Stomach smooth muscle (tissue), 2 donors: Measurements from ENCODE around the gene TUBAL3.

Experiments used
- H3K27ac ChIP-seq: one replicate; pipeline ENCODE4 v1.7.0; 2013; ENCODE audit warnings: mild to moderate bottlenecking, low read length, inconsistent platforms
- H3K27me3 ChIP-seq, 2 donors: one replicate each; pipeline ENCODE4 v1.7.0; 2013; ENCODE audit warnings: low read length in 2 of 2; ENCODE audit not compliant: insufficient read depth in 2 of 2, control insufficient read depth in 1 of 2
- H3K36me3 ChIP-seq, 2 donors: one replicate each; pipeline ENCODE4 v1.7.0; 2013; ENCODE audit warnings: low read length in 2 of 2; ENCODE audit not compliant: control insufficient read depth in 2 of 2, insufficient read depth in 2 of 2
- H3K4me1 ChIP-seq: one replicate; pipeline ENCODE4 v1.7.0; 2013; ENCODE audit warnings: low read length; ENCODE audit not compliant: control insufficient read depth, insufficient read depth
- H3K4me3 ChIP-seq, 2 donors: one replicate each; pipeline ENCODE4 v1.7.0; 2013; ENCODE audit warnings: low read length in 2 of 2
- H3K9ac ChIP-seq, 2 donors: one replicate each; pipeline ENCODE4 v1.7.0; 2013; ENCODE audit warnings: low read length in 2 of 2, mild to moderate bottlenecking in 1 of 2
- H3K9me3 ChIP-seq, 2 donors: one replicate each; pipeline ENCODE4 v1.7.0; 2013; ENCODE audit warnings: low read length in 2 of 2; ENCODE audit not compliant: control insufficient read depth in 2 of 2
- donor health status: healthy.
- donor health status: Pancreatic carcinoma.

The TUBAL3 gene

GRCh38 chr10:5376450-5376849 lies 28.2 kb downstream of the TUBAL3 start:
- no peak overlapping the region for H3K27ac ChIP-seq
- no peak overlapping the region for H3K9ac ChIP-seq
- H3K27me3 ChIP-seq: peaks cover 0 to 6% of the 10 kb centered on the region in 2 donors
- H3K4me1 ChIP-seq: no peaks in the 10 kb centered on the region
- H3K4me3 ChIP-seq: no peak overlapping the region
- H3K36me3 ChIP-seq: no peaks in the 10 kb centered on the region
- no peaks in the 10 kb centered on the region for H3K9me3 ChIP-seq

- H3K9ac ChIP-seq: no peak overlapping the region
- H3K9me3 ChIP-seq: no peaks in the 10 kb centered on the region
- no peaks in the 10 kb centered on the region for H3K4me1 ChIP-seq
- no peak overlapping the region for H3K4me3 ChIP-seq
- peaks cover 0 to 2% of the 10 kb centered on the region in 2 donors for H3K27me3 ChIP-seq
- H3K36me3 ChIP-seq: no peaks in the 10 kb centered on the region
- no peak overlapping the region for H3K27ac ChIP-seq
Observed at GRCh38 chr10:5373891-5374611, 30.6 kb downstream of the TUBAL3 start.

DNA sequence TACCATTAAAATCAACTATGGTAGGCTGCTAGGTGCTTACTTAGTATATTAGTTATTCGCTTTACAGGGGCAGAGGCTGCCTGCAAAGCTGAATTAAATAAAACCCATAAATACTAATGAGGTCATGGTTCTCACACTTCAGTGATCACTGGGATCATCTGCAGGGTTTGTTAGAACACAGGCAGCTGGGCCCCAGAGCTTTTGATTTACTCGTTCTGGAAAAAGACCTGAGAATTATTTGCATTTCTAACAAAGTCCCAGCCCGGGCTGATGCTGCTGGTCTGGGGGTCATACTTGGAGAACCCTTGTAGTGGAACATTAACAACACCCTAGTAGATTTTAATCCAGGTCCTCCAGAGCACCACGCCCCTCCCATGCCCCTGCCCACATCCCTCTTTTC lies 31.3 kb downstream of the TUBAL3 start:
- Histone ChIP-seq H3K9ac (no peak overlapping the region), H3K36me3 (no peaks in the 10 kb centered on the region), H3K27ac (no peak overlapping the region), H3K4me3 (no peak overlapping the region), H3K27me3 (peaks cover 0 to 2% of the 10 kb centered on the region in 2 donors), H3K4me1 (no peaks in the 10 kb centered on the region), H3K9me3 (no peaks in the 10 kb centered on the region)

DNA sequence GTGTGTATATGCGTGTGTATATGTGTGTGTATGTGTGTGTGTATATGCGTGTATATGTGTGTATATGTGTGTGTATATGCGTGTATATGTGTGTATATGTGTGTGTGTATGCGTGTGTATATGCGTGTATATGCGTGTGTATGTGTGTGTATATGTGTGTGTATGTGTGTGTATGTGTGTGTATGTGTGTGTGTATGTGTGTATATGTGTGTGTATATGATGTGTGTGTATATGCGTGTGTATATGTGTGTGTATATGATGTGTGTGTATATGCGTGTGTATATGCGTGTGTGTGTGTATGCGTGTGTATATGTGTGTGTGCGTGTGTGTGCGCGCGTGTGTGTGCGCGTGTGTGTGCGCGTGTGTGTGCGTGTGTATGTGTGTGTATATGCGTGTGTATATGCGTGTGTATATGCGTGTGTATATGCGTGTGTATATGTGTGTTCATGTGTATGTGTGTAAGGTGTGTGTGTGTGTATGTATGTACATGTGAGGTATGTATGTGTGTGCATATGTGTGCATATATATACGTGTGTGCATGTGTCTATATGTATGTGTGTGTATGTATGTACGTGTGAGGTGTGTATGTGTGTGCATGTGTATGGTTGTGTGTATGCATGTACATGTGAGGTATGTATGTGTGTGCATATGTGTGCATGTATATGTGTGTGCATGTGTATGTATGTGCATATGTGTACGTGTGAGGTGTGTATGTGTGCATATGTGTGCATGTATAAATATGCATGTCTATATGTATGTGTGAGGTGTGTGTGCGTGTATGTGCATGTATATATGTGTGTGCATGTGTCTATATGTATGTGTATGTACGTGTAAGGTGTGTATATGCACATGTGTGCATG lies 33.9 kb downstream of the TUBAL3 start:
- Histone ChIP-seq H3K27me3 (peaks cover 0 to 2% of the 10 kb centered on the region in 2 donors), H3K4me1 (no peaks in the 10 kb centered on the region), H3K27ac (no peak overlapping the region), H3K4me3 (no peak overlapping the region), H3K36me3 (no peaks in the 10 kb centered on the region), H3K9ac (no peak overlapping the region), H3K9me3 (no peaks in the 10 kb centered on the region)

DNA sequence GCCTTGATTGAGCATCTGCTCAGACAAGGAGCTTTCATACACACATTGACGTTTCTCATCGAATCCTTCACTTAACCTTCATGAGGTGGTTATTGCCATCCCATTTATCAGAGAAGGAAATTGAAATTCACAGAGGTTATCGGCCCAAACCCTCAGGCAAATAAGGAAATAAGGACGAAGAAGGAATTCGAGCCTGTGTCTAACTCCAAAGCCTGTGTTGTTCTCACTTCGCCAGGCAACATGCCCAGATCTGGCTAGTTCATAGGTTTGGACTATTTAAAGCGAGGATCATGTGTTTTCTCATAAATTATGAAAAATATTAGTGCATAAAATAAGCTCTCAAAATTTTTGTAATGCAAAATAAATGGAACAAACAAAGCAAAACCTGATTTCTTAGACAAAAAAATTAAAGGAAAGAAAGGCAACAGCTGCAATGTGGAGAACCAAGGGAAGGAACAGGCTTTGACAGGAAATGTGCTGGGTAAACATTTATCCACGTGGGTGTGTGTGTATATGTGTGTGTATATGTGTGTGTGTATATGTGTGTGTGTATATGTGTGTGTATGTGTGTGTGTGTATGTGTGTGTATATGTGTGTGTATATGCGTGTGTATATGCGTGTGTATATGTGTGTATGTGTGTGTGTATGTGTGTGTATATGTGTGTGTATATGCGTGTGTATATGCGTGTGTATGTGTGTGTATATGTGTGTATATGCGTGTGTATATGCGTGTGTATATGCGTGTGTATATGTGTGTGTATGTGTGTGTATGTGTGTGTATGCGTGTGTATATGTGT lies 35.1 kb downstream of the TUBAL3 start:
- Histone ChIP-seq H3K27ac (no peak overlapping the region), H3K4me3 (no peak overlapping the region), H3K9ac (no peak overlapping the region), H3K4me1 (no peaks in the 10 kb centered on the region), H3K27me3 (peaks cover 5% of the 10 kb centered on the region in 2 donors), H3K9me3 (no peaks in the 10 kb centered on the region), H3K36me3 (no peaks in the 10 kb centered on the region)

DNA sequence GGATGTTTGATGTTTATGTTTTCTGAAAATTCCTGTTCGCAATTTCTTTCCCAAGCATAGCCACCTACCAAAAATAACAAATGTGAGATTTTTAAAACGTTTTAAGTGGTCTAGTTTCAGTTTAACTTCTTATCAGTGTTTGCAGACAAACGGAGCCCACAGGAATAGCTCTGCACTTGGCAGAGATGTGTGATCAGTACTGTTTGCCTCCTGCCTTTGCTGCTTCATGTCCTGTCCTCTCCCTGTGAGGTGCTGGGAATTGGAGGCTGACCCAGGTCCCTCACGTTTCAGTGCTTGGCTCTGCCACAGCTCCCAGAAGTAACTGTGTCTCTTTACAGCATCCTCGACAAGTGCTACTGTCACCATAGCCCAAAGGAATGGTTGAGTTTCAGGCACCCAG lies 38.7 kb downstream of the TUBAL3 start:
- H3K36me3 ChIP-seq: no peaks in the 10 kb centered on the region
- no peaks in the 10 kb centered on the region for H3K4me1 ChIP-seq
- H3K4me3 ChIP-seq: no peak overlapping the region
- peaks cover 21 to 28% of the 10 kb centered on the region in 2 donors for H3K27me3 ChIP-seq
- no peaks in the 10 kb centered on the region for H3K9me3 ChIP-seq
- no peak overlapping the region for H3K9ac ChIP-seq
- H3K27ac ChIP-seq: no peak overlapping the region

GRCh38 chr10:5364890-5365338 lies 39.7 kb downstream of the TUBAL3 start, which contains the start of gene UCN3:
Gene UCN3, plus strand, starts transcription at chr10:5364966. Its CDS starts 8,755 bp downstream, at chr10:5373721.
- no peaks in the 10 kb centered on the region for H3K9me3 ChIP-seq

GRCh38 chr10:5364374-5364773 lies 40.3 kb downstream of the TUBAL3 start:
- Histone ChIP-seq H3K9ac (no peak overlapping the region), H3K27me3 (peaks cover 21 to 28% of the 10 kb centered on the region in 2 donors), H3K4me3 (no peak overlapping the region), H3K27ac (no peak overlapping the region), H3K4me1 (no peaks in the 10 kb centered on the region), H3K36me3 (no peaks in the 10 kb centered on the region), H3K9me3 (no peaks in the 10 kb centered on the region)

More at GRCh38 chr10:5364890-5365338, 39.7 kb downstream of the TUBAL3 start, which contains the start of gene UCN3:
- no peak within 1 kb of the TSS for H3K27ac ChIP-seq
- no peaks in the 10 kb centered on the region for H3K36me3 ChIP-seq
- peaks cover 21 to 28% of the 10 kb centered on the region in 2 donors for H3K27me3 ChIP-seq
- no peak within 1 kb of the TSS for H3K4me3 ChIP-seq
- no peak within 1 kb of the TSS for H3K9ac ChIP-seq
- H3K4me1 ChIP-seq: no peaks in the 10 kb centered on the region

- H3K27me3 ChIP-seq: peaks cover 21 to 28% of the 10 kb centered on the region in 2 donors
- H3K4me3 ChIP-seq: no peak overlapping the region
- H3K36me3 ChIP-seq: no peaks in the 10 kb centered on the region
- no peaks in the 10 kb centered on the region for H3K4me1 ChIP-seq
- H3K9me3 ChIP-seq: no peaks in the 10 kb centered on the region
- no peak overlapping the region for H3K9ac ChIP-seq
- H3K27ac ChIP-seq: no peak overlapping the region
Observed at GRCh38 chr10:5362873-5363272, 41.8 kb downstream of the TUBAL3 start.

GRCh38 chr10:5361966-5362365 lies 42.7 kb downstream of the TUBAL3 start:
- Histone ChIP-seq H3K4me3 (no peak overlapping the region), H3K27ac (no peak overlapping the region), H3K9ac (no peak overlapping the region), H3K4me1 (no peaks in the 10 kb centered on the region), H3K9me3 (no peaks in the 10 kb centered on the region), H3K36me3 (no peaks in the 10 kb centered on the region), H3K27me3 (peaks cover 21 to 30% of the 10 kb centered on the region in 2 donors)
